ENCODE results near the gene RPA1.
"Not testable (repeated sequence)": the region's sequence is repeated elsewhere in the genome, so short reads cannot be mapped to it uniquely, and the experiment has no call there.

RPA1 gene

DNA sequence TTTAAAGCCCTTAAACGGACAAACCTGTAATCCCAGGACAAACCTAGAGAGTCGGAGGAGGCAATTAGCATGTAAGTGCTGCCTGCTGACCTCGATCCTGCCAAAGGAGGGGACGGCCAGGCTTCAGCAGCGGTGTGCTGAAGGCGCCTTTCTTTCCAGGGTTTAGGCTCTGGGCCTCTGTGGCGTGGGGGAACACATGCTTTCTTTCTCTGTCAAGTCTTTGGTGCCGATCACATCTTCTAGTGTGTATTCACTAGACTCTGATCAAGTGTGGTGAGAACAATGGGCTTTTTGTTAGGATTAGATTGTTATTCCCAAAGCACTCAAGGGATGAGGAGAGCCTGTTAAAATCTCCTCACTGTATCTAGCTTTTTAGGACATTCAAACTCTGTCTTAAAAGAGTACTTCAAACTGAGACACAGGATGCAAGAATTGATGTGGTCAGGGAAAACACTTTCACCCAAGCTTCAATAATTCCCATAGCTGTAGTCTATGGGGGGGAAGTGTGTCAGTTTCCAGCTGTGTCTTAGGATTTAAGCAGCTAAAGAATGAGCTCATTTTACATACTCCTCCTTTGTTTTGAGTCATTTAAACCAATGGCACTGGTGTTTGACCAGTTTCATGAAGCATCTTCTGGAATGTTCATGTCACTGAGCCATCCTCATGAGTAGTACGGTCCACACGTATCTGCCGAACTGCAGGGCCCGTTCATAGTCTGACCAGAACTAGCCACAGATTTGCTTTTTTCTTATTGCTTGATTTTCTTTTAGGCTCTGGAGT is 51.2 kb downstream of the RPA1 start:
- no peak for DNase-seq

GRCh38 chr17:1882836-1883235 is 53.0 kb downstream of the RPA1 start:
- peak; percentile 36 for DNase-seq

DNA sequence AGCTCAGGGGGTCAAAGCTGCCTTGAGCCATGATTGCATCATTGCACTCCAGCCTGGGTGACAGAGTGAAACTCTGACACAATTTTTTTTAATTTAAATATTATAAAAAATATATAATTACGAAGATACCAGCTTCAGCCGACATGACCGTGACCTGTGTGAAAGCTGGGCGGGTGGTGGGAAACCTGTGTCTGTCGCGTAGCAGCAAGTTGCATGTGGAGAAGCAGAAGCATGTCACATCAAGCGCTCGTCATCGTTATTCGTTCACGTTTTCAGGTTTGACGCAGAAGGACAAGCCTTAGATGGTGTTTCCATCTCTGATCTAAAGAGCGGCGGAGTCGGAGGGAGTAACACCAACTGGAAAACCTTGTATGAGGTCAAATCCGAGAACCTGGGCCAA is 53.7 kb downstream of the RPA1 start:
- DNase-seq, result no peak

DNA sequence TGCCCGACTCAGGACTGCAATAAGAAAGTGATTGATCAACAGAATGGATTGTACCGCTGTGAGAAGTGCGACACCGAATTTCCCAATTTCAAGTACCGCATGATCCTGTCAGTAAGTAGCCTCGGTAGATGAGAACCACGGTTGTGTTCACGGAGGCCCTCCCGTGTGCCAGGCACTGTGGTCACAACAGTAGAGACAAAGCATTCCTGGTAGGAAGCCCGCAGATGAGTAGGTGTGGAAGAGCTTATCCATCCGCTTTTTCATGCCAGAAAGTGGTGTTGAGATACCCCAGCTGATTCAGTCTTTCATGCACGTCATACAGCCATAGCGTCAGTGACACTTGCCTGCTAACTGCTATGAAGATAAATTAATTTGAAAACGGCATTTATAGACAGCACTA is 58.9 kb downstream of the RPA1 start:
- DNase-seq, result no peak

DNA sequence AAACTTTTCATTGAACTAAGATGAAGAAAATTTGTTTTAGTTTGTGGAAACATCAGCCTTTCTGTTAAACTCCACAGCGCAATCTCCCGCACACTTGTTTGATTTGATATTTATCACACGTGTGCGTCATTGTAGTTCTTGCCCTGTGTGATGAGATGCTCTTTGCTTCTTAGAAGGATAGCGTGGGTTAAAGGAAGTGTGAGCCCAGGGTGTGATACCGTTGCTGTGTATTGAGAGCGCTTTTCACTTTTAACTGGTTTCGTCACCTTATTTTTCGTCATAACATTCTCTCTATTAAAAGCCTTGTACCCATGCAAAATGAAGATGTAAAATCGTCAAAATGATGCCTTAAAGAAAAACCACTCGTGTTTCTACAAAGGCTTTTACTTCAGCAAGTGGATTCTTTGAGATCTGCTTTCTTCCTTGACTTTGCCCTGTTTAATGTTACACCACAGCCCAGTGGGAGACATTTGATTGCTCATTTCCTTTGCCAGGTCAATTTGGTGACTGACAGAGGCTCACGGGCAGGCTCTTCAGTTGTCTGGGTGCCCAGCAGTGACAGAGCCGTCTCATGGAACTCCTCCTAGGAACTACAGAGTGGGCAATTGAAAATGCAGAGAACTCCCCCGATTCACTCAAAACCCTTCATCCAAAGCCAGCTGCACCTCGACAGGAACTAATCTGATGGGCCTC is 61.1 kb downstream of the RPA1 start:
- DNase-seq, result no peak

- DNase-seq, result no peak
Measured at GRCh38 chr17:1894753-1895339, 65.0 kb downstream of the RPA1 start.

- not testable (repeated sequence) for DNase-seq
Measured at GRCh38 chr17:1895479-1895878, 65.7 kb downstream of the RPA1 start.

GRCh38 chr17:1896243-1897104 is 66.7 kb downstream of the RPA1 start:
- DNase-seq, result no peak

DNA sequence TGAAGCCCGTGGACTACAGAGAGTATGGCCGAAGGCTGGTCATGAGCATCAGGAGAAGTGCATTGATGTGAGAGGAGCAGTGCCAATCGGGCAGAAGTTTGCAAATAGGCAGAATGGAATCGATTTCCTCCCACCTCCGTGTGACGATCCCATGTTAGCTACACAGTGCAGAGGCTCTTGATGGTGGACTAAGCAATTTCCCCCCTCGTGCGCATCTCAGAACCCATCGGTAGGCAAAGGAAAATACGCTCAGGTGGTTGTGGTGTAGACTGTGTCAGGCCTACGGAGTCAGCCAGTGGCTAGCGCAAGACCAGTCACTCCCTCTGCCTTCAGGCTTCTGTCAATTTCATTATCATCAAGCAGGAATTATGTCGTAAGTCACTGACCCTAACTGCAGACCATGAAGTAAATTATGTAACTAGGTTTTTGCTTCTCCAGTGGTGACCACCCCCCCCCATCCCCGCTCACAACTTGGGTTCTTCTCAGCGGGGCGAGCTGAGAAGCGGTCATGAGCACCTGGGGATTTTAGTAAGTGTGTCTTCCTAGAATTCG is 67.4 kb downstream of the RPA1 start:
- no peak for DNase-seq

GRCh38 chr17:1898332-1898731 is 68.5 kb downstream of the RPA1 start:
- no peak for DNase-seq

DNA sequence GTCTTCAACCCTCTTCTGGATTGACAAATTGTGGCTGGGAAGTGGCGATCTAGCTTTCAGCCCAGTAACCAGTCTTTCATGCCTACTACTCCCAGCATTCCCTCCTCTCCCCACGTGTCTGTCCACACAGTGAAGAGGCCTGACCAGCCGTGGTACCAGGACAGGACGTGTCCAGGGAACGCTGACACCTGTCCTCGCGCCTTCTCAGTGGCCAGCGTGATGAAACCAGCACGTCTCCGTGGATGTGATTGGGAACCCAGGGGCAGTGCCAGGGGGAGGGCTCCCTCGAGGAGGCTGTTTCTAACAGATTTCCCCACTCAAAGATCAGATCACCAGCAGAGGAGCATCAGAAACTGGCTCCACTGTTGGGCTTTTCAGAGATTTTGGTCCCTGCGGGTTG is 69.1 kb downstream of the RPA1 start:
- no peak for DNase-seq

GRCh38 chr17:1899403-1900000 is 69.7 kb downstream of the RPA1 start:
- no peak for DNase-seq

- DNase-seq, result no peak
Measured at GRCh38 chr17:1904273-1905182, 74.7 kb downstream of the RPA1 start.

DNA sequence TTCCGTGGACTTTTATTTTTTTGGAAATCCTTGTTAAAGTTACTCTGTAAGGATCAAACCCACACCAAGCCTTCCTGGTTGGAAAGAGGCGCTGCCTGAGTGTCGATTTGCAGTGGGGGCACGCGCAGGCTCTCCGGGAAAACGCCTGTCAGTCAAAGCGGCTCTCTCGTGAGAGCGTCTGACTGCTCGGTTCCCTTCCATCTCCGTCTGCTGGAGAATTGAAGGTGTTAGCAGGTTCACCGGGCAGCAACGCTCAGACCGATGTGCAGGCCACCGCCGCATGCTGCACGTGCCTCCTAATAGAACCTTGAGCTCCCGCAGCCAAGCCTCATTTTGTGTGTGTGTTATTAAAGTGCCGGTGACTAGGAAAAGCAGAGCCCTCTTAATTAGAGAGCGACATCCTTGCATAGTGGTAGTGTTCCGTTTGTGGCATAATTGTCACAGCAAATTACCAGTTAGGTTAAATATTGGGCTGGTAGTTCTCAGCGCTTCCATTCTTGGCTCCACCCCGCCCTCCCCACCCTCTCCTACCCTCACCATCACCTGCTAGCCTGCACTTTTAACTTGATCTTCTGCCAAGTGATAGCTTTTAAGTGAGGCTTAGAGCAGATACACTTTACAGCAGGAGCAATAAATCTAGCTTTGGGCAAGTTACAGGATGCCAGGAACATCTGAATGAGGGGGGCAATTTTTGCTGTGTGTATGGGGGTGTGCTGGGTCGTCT is 75.5 kb downstream of the RPA1 start:
- peak; percentile 66 for DNase-seq

GRCh38 chr17:1906662-1907101 is 76.9 kb downstream of the RPA1 start:
- no peak for DNase-seq

GRCh38 chr17:1907216-1907631 is 77.4 kb downstream of the RPA1 start:
- peak; percentile 48 for DNase-seq

DNA sequence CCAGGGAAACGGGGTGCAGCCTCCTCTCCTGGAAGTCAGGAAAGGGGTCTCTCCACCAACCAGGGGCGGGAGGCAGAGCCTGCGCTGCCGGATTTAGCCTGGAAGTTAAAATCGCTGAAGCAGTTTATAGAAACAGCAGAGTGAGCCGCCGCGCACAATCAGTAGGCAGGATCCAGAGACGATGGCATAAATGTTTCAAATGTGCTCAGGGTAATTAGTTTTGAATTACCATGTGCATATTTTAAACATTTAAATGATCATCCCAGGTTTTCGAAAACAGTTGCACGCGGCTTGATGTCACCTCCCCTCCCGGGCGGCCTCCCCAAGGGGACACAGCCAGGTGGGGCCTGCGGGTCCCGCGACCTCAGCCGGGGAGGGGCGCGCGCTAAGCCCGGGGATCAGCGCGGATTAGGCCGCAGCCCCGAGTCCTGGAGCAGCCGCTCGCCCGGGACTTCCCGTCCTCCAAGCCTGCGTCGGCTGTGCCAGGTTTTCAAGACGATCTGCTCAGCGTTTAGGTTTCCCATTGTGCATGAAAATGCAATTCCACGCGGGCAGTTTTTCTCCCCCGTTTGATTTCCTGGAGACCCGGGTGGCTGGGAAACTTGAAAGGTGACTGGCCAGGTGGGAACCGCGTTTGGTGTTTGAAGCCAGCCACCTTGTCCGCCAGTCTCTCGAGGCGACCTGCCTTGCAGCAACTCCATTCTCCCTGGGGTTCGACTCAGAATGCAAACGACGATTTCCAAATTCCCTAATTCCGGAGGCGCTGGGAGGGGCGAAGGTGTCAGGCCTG is 78.3 kb downstream of the RPA1 start:
- DNase-seq, result peak; percentile 27

GRCh38 chr17:1908699-1909309 is 79.0 kb downstream of the RPA1 start:
- DNase-seq, result peak; percentile 80

- no peak for DNase-seq
Measured at GRCh38 chr17:1909985-1910384, 80.2 kb downstream of the RPA1 start.
